OCI-LY3 (cell line): ENCODE measurements around the gene COMMD8.

Source experiments
- H2AFZ ChIP-seq: fragments of 200-600, 300-600 bp; shearing (Covaris generic); 2 replicates; pipeline ENCODE4 v1.6.0; 2014; ENCODE audit warnings: antibody characterized with exemption, low read depth, low read length
- H3K27ac ChIP-seq: fragments of 200-600, 300-600 bp; sonication (generic); 2 replicates; pipeline ENCODE4 v1.5.1; 2014; ENCODE audit warnings: mild to moderate bottlenecking, low read length, moderate library complexity, mixed read lengths
- H3K27me3 ChIP-seq: fragments of 200-600, 300-600 bp; sonication (generic); 2 replicates; pipeline ENCODE4 v1.6.1; 2014; ENCODE audit warnings: low read depth, low read length, mixed read lengths
- H3K36me3 ChIP-seq: fragments of 200-600, 300-600 bp; sonication (generic); replicated peaks from 2 replicates; pipeline ENCODE3; 2014; ENCODE audit warnings: low read depth, low read length, mixed read lengths
- H3K4me1 ChIP-seq: fragments of 300-600, 200-600 bp; sonication (generic); 2 replicates; pipeline ENCODE4 v1.6.1; 2014; ENCODE audit warnings: low read length, mixed read lengths
- H3K4me2 ChIP-seq: fragments of 200-600, 300-600 bp; sonication (generic); 2 replicates; pipeline ENCODE4 v1.6.1; 2014; ENCODE audit warnings: low read length, mixed read lengths
- H3K4me3 ChIP-seq: fragments of 300-600, 200-600 bp; sonication (generic); 2 replicates; pipeline ENCODE4 v1.5.1; 2014; ENCODE audit warnings: antibody characterized with exemption, mild to moderate bottlenecking, low read length, moderate library complexity
- H3K79me2 ChIP-seq: fragments of 300-600, 200-600 bp; shearing (Covaris generic); 2 replicates; pipeline ENCODE4 v1.6.1; 2014; ENCODE audit warnings: mild to moderate bottlenecking, low read length, mixed read lengths
- H3K9ac ChIP-seq: fragments of 300-600, 200-600 bp; shearing (Covaris generic); 2 replicates; pipeline ENCODE4 v1.6.0; 2014; ENCODE audit warnings: mild to moderate bottlenecking, low read length, moderate library complexity
- H3K9me3 ChIP-seq: fragments of 200-600, 300-600 bp; shearing (Covaris generic); 2 replicates; pipeline ENCODE4 v1.6.1; 2014; ENCODE audit warnings: low read length, mixed read lengths; ENCODE audit not compliant: insufficient read depth
- H4K20me1 ChIP-seq: fragments of 200-600, 300-600 bp; sonication (generic); 2 replicates; pipeline ENCODE4 v1.6.1; 2016; ENCODE audit warnings: low read length, mixed read lengths; ENCODE audit not compliant: insufficient read depth
- EZH2phosphoT487 ChIP-seq: fragments of 200-600 bp; shearing (Covaris generic); IDR thresholded peaks from 2 replicates; pipeline ENCODE4 v1.6.1; 2018; ENCODE audit warnings: antibody characterized with exemption, mixed run types, low read depth
- TF ChIP-seq, protein P1 (sequence below): fragments of 200-600, 300-600 bp; sonication (generic); IDR thresholded peaks from 2 replicates; pipeline ENCODE4 v1.5.1; 2014; ENCODE audit warnings: antibody characterized with exemption, low read length, low read depth

COMMD8 gene

DNA sequence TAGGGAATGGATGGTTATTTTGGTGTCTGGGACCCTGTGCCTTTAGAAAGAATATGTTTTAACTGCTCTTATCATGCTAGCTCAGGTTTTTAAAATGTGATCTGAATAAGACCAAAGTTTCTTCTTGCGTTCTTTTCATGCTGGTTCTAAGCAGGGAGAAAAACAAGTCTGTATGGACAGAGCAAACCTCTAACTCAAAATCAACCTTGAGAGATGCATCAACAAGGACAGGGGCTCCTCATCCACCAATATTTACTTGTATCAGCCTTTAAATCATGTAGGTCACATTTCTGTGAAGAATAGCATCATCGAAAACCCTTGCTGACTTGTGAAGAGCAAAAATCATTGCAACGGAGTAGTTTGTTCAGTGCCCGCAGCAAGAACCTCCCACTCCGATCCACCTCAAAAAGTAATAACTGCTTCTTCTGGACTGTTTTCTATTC, 22.8 kb upstream of the COMMD8 start:
- H3K4me1 ChIP-seq: peaks cover 25% of the 10 kb centered on the region
- H3K27me3 ChIP-seq: no peaks in the 10 kb centered on the region
- no peak overlapping the region for H3K27ac ChIP-seq
- H2AFZ ChIP-seq: no peak overlapping the region
- H3K4me2 ChIP-seq: peak overlapping the region; percentile 88
- peak overlapping the region; percentile 81 for H3K4me3 ChIP-seq
- no peak overlapping the region for H3K9ac ChIP-seq
- no peak for TF ChIP-seq EZH2phosphoT487
- TF ChIP-seq, protein P1, sequence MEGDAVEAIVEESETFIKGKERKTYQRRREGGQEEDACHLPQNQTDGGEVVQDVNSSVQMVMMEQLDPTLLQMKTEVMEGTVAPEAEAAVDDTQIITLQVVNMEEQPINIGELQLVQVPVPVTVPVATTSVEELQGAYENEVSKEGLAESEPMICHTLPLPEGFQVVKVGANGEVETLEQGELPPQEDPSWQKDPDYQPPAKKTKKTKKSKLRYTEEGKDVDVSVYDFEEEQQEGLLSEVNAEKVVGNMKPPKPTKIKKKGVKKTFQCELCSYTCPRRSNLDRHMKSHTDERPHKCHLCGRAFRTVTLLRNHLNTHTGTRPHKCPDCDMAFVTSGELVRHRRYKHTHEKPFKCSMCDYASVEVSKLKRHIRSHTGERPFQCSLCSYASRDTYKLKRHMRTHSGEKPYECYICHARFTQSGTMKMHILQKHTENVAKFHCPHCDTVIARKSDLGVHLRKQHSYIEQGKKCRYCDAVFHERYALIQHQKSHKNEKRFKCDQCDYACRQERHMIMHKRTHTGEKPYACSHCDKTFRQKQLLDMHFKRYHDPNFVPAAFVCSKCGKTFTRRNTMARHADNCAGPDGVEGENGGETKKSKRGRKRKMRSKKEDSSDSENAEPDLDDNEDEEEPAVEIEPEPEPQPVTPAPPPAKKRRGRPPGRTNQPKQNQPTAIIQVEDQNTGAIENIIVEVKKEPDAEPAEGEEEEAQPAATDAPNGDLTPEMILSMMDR: no peak
- H4K20me1 ChIP-seq: no peaks in the 10 kb centered on the region
- no peaks in the 10 kb centered on the region for H3K9me3 ChIP-seq
- H3K36me3 ChIP-seq: no peaks in the 10 kb centered on the region
- H3K79me2 ChIP-seq: no peaks in the 10 kb centered on the region

DNA sequence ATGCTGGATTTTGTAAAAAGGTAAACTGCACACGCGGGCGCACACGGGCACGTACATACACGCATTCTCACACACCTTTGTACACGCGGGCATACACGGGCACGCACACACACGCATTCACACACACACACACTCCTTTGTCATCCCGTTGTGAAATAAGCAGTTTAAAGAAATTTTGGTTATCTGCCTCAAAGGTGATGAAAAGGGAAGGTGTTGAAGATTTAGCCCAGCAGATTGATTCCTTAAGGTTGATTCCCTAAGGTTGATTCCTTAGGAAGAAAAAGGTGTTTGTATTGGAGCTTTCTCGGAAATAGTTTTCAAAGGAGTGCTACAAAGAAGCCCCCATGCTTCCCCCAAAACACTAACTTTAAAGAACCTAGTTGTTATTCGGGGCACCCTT, 22.3 kb upstream of the COMMD8 start:
- peak overlapping the region; percentile 64 for H3K9ac ChIP-seq
- H3K36me3 ChIP-seq: no peaks in the 10 kb centered on the region
- TF ChIP-seq, protein P1: no peak
- TF ChIP-seq EZH2phosphoT487: no peak
- peak overlapping the region; percentile 88 for H3K4me2 ChIP-seq
- no peaks in the 10 kb centered on the region for H3K79me2 ChIP-seq
- peaks cover 25% of the 10 kb centered on the region for H3K4me1 ChIP-seq
- H2AFZ ChIP-seq: peak overlapping the region; percentile 83
- no peak overlapping the region for H3K27ac ChIP-seq
- peak overlapping the region; percentile 81 for H3K4me3 ChIP-seq
- H4K20me1 ChIP-seq: no peaks in the 10 kb centered on the region
- H3K9me3 ChIP-seq: no peaks in the 10 kb centered on the region
- no peaks in the 10 kb centered on the region for H3K27me3 ChIP-seq

DNA sequence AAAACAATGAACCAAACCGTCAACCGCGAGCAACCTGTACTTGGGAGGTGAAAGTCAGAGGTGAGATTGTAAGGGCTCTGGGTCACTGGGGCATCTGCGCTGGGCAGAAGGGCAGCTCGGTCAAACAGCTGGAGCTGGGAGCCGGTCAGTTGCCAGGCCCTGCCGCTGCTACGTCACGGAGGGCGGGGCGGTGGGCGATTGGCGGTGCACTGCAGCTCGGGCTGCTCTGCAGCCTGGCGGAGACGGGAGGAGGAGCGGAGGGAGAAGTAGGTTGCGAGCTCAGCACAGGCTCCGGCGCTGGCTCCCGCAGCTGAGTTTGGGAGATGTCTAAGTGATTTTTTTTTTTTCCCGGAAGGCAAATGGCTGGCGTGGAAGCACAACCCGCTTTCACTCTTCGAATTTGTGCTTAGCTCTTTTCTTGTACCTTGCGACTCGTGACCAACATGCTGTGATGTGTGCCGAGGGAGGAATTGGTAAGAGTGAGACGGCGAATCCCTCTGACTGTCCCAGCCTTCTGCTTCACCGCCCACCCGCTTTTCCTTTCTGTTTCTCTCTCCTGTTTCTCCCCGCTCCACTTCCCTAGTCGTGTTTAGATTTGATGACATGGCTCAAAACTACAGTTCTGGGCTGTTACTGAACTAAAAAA, 21.7 kb upstream of the COMMD8 start, which contains the start of gene ATP10D:
TSS of gene ATP10D (plus strand) at position 229 of the 646 bp plus-strand sequence. CDS start 27,266 bp downstream, outside the sequence.
- no peaks in the 10 kb centered on the region for H3K27me3 ChIP-seq
- peak within 1 kb of the TSS; percentile 64 for H3K9ac ChIP-seq
- H3K9me3 ChIP-seq: no peaks in the 10 kb centered on the region
- H3K27ac ChIP-seq: no peak within 1 kb of the TSS
- H3K4me1 ChIP-seq: peaks cover 25% of the 10 kb centered on the region
- H3K79me2 ChIP-seq: no peaks in the 10 kb centered on the region
- H2AFZ ChIP-seq: peak within 1 kb of the TSS; percentile 96
- TF ChIP-seq, protein P1: no peak
- TF ChIP-seq EZH2phosphoT487: no peak
- no peaks in the 10 kb centered on the region for H4K20me1 ChIP-seq
- H3K36me3 ChIP-seq: no peaks in the 10 kb centered on the region
- peak within 1 kb of the TSS; percentile 81 for H3K4me3 ChIP-seq
- H3K4me2 ChIP-seq: peak within 1 kb of the TSS; percentile 88

DNA sequence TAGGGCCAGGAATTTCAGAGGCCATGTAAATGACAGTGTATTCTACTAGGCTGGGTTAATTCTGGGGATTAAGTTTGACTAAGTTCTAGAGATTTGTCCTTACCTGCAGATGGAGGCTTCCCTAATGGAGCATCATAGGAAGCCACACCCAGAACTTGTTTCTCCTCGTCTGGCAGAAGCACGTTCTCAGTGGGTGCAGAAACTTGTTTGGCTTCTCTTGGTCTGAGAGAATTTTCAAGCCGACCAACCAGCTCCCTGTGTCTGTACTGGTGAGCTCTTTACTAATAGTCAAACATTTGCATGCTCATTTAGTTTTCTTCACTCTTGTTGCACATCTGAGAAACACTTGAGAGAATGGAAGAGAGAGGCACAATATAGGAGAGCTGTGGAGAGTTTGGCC, 20.7 kb upstream of the COMMD8 start:
- Histone ChIP-seq H3K27me3 (no peaks in the 10 kb centered on the region), H4K20me1 (no peaks in the 10 kb centered on the region), H3K4me3 (peak overlapping the region; percentile 81), H3K9ac (no peak overlapping the region), H3K36me3 (no peaks in the 10 kb centered on the region), H3K27ac (no peak overlapping the region), H3K4me1 (peaks cover 25% of the 10 kb centered on the region), H3K9me3 (no peaks in the 10 kb centered on the region), H3K4me2 (peak overlapping the region; percentile 88), H3K79me2 (no peaks in the 10 kb centered on the region), H2AFZ (peak overlapping the region; percentile 96)
- no peak for TF ChIP-seq EZH2phosphoT487
- TF ChIP-seq, protein P1: no peak
